ENCODE results near the gene AHDC1. TPM values are rescaled to one million over a fixed set of nuclear protein-coding genes. Genes with fewer than 3 reads are reported as not detected.

The AHDC1 gene
- total and polyA plus RNA-seq, 8 donors: 5.8 to 95.0 (median 19.7) TPM

- WGBS, 5 donors: 4 to 8% (median 6%) methylated on average over 32 to 63 of the region's 63 CpGs
- H3K4me3 ChIP-seq: peak overlapping the region; percentile 49 to 55 (median 52)
Observed at GRCh38 chr1:27634177-27634984, 30.4 kb upstream of the AHDC1 start.

GRCh38 chr1:27633640-27634176 is 29.8 kb upstream of the AHDC1 start:
- Histone ChIP-seq H3K4me1 (peaks cover 17 to 69% (median 32%) of the 10 kb centered on the region in 4 donors), H3K36me3 (no peaks in the 10 kb centered on the region), H3K9me3 (no peaks in the 10 kb centered on the region), H3K27ac (peak overlapping the region; percentile 59 to 86 (median 78)), H3K4me3 (peak overlapping the region; percentile 49 to 55 (median 52)), H3K27me3 (peaks cover 0 to 31% (median 20%) of the 10 kb centered on the region in 3 donors)
- WGBS, 5 donors: 22 to 46% (median 30%) methylated on average over 10 to 17 of the region's 17 CpGs
- TF ChIP-seq EP300 (IDR thresholded peaks at IDR 0.05) (no peak), POLR2A (IDR thresholded peaks at IDR 0.05) (no peak), CTCF (IDR thresholded peaks at IDR 0.05) (no peak), POLR2AphosphoS5 (IDR thresholded peaks at IDR 0.05) (no peak)
- no peak for DNase-seq
- intact Hi-C loops (cut with DNase I; ENCODE audit: low total_unique reads): no loop called here

More at GRCh38 chr1:27634177-27634984, 30.4 kb upstream of the AHDC1 start:
- Histone ChIP-seq H3K27me3 (peaks cover 0 to 31% (median 20%) of the 10 kb centered on the region in 3 donors), H3K36me3 (no peaks in the 10 kb centered on the region), H3K4me1 (peaks cover 15 to 62% (median 32%) of the 10 kb centered on the region in 4 donors), H3K27ac (peak overlapping the region; percentile 59 to 86 (median 78)), H3K9me3 (no peaks in the 10 kb centered on the region)
- DNase-seq: peak; percentile 49 to 77
- TF ChIP-seq CTCF (IDR thresholded peaks at IDR 0.05) (no peak), EP300 (IDR thresholded peaks at IDR 0.05) (no peak), POLR2A (IDR thresholded peaks at IDR 0.05) (no peak), POLR2AphosphoS5 (IDR thresholded peaks at IDR 0.05) (peak in 2 of 3 donors; percentile 5 to 40)
- intact Hi-C loops (cut with DNase I; ENCODE audit: low total_unique reads): no loop called here

GRCh38 chr1:27633298-27633610 is 29.3 kb upstream of the AHDC1 start:
- TF ChIP-seq POLR2AphosphoS5 (IDR thresholded peaks at IDR 0.05) (no peak), CTCF (IDR thresholded peaks at IDR 0.05) (no peak), POLR2A (IDR thresholded peaks at IDR 0.05) (no peak), EP300 (IDR thresholded peaks at IDR 0.05) (no peak)
- DNase-seq: no peak
- 73 to 95% (median 85%) methylated on average over 5 of the region's 5 CpGs for WGBS, 5 donors
- peak overlapping the region in 3 of 4 donors; percentile 50 to 55 (median 54) for H3K4me3 ChIP-seq
- H3K36me3 ChIP-seq: no peaks in the 10 kb centered on the region
- peaks cover 0 to 31% (median 20%) of the 10 kb centered on the region in 3 donors for H3K27me3 ChIP-seq
- no peaks in the 10 kb centered on the region for H3K9me3 ChIP-seq
- intact Hi-C loops (cut with DNase I; ENCODE audit: low total_unique reads): no loop called here
- peaks cover 20 to 73% (median 32%) of the 10 kb centered on the region in 4 donors for H3K4me1 ChIP-seq
- H3K27ac ChIP-seq: peak overlapping the region in 4 of 5 donors; percentile 68 to 86 (median 81)

- H3K27ac ChIP-seq: peak overlapping the region in 4 of 5 donors; percentile 68 to 86 (median 81)
- WGBS, 5 donors: 61 to 72% (median 67%) methylated on average over 12 to 14 of the region's 14 CpGs
- peaks cover 0 to 31% (median 20%) of the 10 kb centered on the region in 3 donors for H3K27me3 ChIP-seq
- H3K9me3 ChIP-seq: no peaks in the 10 kb centered on the region
- H3K36me3 ChIP-seq: no peaks in the 10 kb centered on the region
- H3K4me1 ChIP-seq: peaks cover 20 to 80% (median 32%) of the 10 kb centered on the region in 4 donors
- peak in 1 of 3 donors; percentile 9 for TF ChIP-seq POLR2AphosphoS5 (IDR thresholded peaks at IDR 0.05)
- no peak for TF ChIP-seq EP300 (IDR thresholded peaks at IDR 0.05)
- DNase-seq: no peak
- intact Hi-C loops (cut with DNase I; ENCODE audit: low total_unique reads): no loop called here
- H3K4me3 ChIP-seq: peak overlapping the region in 2 of 4 donors; percentile 50 to 54
Observed at GRCh38 chr1:27632387-27633297, 28.7 kb upstream of the AHDC1 start.

Data from stomach (tissue), 9 donors.